ENCODE measurements around the gene FBLN2.

- TF ChIP-seq, protein P1, sequence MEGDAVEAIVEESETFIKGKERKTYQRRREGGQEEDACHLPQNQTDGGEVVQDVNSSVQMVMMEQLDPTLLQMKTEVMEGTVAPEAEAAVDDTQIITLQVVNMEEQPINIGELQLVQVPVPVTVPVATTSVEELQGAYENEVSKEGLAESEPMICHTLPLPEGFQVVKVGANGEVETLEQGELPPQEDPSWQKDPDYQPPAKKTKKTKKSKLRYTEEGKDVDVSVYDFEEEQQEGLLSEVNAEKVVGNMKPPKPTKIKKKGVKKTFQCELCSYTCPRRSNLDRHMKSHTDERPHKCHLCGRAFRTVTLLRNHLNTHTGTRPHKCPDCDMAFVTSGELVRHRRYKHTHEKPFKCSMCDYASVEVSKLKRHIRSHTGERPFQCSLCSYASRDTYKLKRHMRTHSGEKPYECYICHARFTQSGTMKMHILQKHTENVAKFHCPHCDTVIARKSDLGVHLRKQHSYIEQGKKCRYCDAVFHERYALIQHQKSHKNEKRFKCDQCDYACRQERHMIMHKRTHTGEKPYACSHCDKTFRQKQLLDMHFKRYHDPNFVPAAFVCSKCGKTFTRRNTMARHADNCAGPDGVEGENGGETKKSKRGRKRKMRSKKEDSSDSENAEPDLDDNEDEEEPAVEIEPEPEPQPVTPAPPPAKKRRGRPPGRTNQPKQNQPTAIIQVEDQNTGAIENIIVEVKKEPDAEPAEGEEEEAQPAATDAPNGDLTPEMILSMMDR (IDR thresholded peaks at IDR 0.05; ENCODE audit: borderline replicate concordance, extremely low read depth, low read length, poor library complexity, severe bottlenecking): no peak
- TF ChIP-seq EZH2 (IDR thresholded peaks at IDR 0.05; ENCODE audit: borderline replicate concordance, low read depth, low read length, severe bottlenecking): no peak
Measured at GRCh38 chr3:13660042-13660874, 111.3 kb downstream of the FBLN2 start.
